Neural cell (in vitro differentiated cells): ENCODE results near the gene ANKRD33. TPM values are rescaled to one million over a fixed set of nuclear protein-coding genes. Genes with fewer than 3 reads are reported as not detected.

Experiments
- H2AFZ ChIP-seq: fragments of 200-600, 300-800 bp; sonication (generic), shearing (Covaris generic); 2 replicates; pipeline ENCODE4 v1.6.0; 2014; ENCODE audit warnings: low read depth, mild to moderate bottlenecking, antibody characterized with exemption, low read length, moderate library complexity
- H3F3A ChIP-seq: fragments of 200-600 bp; shearing (Covaris generic); 2 replicates; pipeline ENCODE4 v1.6.1; 2016; ENCODE audit warnings: mild to moderate bottlenecking, moderate library complexity, mixed read lengths, antibody characterized with exemption, low read length; ENCODE audit not compliant: insufficient read depth, poor library complexity, severe bottlenecking
- H3K27ac ChIP-seq: fragments of 200-600, 300-800 bp; sonication (generic), shearing (Covaris generic); 2 replicates; pipeline ENCODE4 v1.5.1; 2014; ENCODE audit warnings: mild to moderate bottlenecking, low read length, moderate library complexity
- H3K27me3 ChIP-seq: fragments of 300-800, 200-600 bp; sonication (generic), shearing (Covaris generic); 2 replicates; pipeline ENCODE4 v1.6.0; 2014; ENCODE audit warnings: mild to moderate bottlenecking, low read depth, low read length, moderate library complexity; ENCODE audit not compliant: insufficient read depth
- H3K36me3 ChIP-seq: fragments of 300-800, 200-600 bp; sonication (generic), shearing (Covaris generic); 2 replicates; pipeline ENCODE4 v1.5.1; 2014; ENCODE audit warnings: mild to moderate bottlenecking, antibody characterized with exemption, low read length, moderate library complexity; ENCODE audit not compliant: insufficient read depth
- H3K4me2 ChIP-seq: fragments of 300-800, 200-600 bp; sonication (generic), shearing (Covaris generic); 2 replicates; pipeline ENCODE4 v1.6.0; 2014; ENCODE audit warnings: mild to moderate bottlenecking, low read length
- H3K4me3 ChIP-seq: fragments of 300-800, 200-600 bp; sonication (generic), shearing (Covaris generic); 2 replicates; pipeline ENCODE4 v1.5.1; 2014; ENCODE audit warnings: mild to moderate bottlenecking, low read length, moderate library complexity
- H3K79me2 ChIP-seq: fragments of 200-600 bp; shearing (Covaris generic); replicated peaks from 2 replicates; pipeline ENCODE4 v1.6.0; 2014; ENCODE audit warnings: mild to moderate bottlenecking, low read length, moderate library complexity; ENCODE audit not compliant: insufficient read depth
- H3K9ac ChIP-seq: fragments of 300-800, 200-600 bp; sonication (generic), shearing (Covaris generic); 2 replicates; pipeline ENCODE4 v1.6.1; 2016; ENCODE audit warnings: mild to moderate bottlenecking, low read length, mixed read lengths
- H3K9me2 ChIP-seq: fragments of 200-600 bp; shearing (Covaris generic); 2 replicates; pipeline ENCODE4 v1.6.1; 2016; ENCODE audit warnings: mild to moderate bottlenecking, low read length, mixed read lengths; ENCODE audit not compliant: insufficient read depth
- H3K9me3 ChIP-seq: fragments of 200-600, 300-800 bp; sonication (generic), shearing (Covaris generic); 2 replicates; pipeline ENCODE4 v1.6.1; 2016; ENCODE audit warnings: mild to moderate bottlenecking, mixed run types, low read length, moderate library complexity, mixed read lengths
- H4K20me1 ChIP-seq: fragments of 200-600 bp; shearing (Covaris generic); 2 replicates; pipeline ENCODE4 v1.6.1; 2016; ENCODE audit warnings: mild to moderate bottlenecking, mixed run types; ENCODE audit not compliant: insufficient read depth
- CTCF ChIP-seq: fragments of 450-650 bp; IDR thresholded peaks from 2 replicates; pipeline ENCODE4 v1.5.1; 2014; ENCODE audit warnings: antibody characterized with exemption, mild to moderate bottlenecking, moderate library complexity; ENCODE audit not compliant: poor library complexity, severe bottlenecking
- EP300 ChIP-seq: fragments of 450-650 bp; conservative IDR thresholded peaks from 2 replicates; pipeline ENCODE4 v1.6.1; 2014; ENCODE audit warnings: antibody characterized with exemption, mild to moderate bottlenecking, moderate library complexity; ENCODE audit not compliant: poor library complexity, severe bottlenecking
- EZH2 ChIP-seq: fragments of 200-600, 300-800 bp; shearing (Covaris generic), sonication (generic); IDR thresholded peaks from 2 replicates; pipeline ENCODE4 v1.6.1; 2014; ENCODE audit warnings: antibody characterized with exemption, low read length, borderline replicate concordance, mild to moderate bottlenecking; ENCODE audit not compliant: insufficient read depth, poor library complexity, severe bottlenecking
- MXI1 ChIP-seq: fragments of 450-650 bp; conservative IDR thresholded peaks from 2 replicates; pipeline ENCODE4 v1.6.1; 2014; ENCODE audit warnings: antibody characterized with exemption, mild to moderate bottlenecking; ENCODE audit not compliant: poor library complexity, severe bottlenecking
- POLR2AphosphoS5 ChIP-seq: IDR thresholded peaks from 2 replicates; pipeline ENCODE4 v1.6.1; 2012
- RAD21 ChIP-seq: fragments of 450-650 bp; conservative IDR thresholded peaks from 2 replicates; pipeline ENCODE4 v1.6.1; 2014; ENCODE audit warnings: antibody characterized with exemption, mild to moderate bottlenecking, moderate library complexity
- REST ChIP-seq: IDR thresholded peaks from 2 replicates; pipeline ENCODE4 v1.6.1; 2012; ENCODE audit warnings: borderline replicate concordance
- SMC3 ChIP-seq: fragments of 450-650 bp; conservative IDR thresholded peaks from 2 replicates; pipeline ENCODE4 v1.6.1; 2014; ENCODE audit warnings: antibody characterized with exemption, mild to moderate bottlenecking, moderate library complexity; ENCODE audit not compliant: poor library complexity
- TAF1 ChIP-seq: IDR thresholded peaks from 2 replicates; pipeline ENCODE4 v1.6.1; 2012; ENCODE audit warnings: low read depth
- polyA plus RNA-seq: library from polyadenylated mRNA; depleted of rRNA; stranded (reverse); fragments of >200 nt; gene quantifications from 2 replicates; pipeline ENCODE4 v1.2.3, GENCODE V29; 2014

Gene ANKRD33
- polyA plus RNA-seq, 1 donor from 2014 or later: not detected

- Histone ChIP-seq H4K20me1 (no peaks in the 10 kb centered on the region), H2AFZ (no peak overlapping the region), H3K27ac (no peak overlapping the region), H3K4me2 (no peak overlapping the region), H3K27me3 (no peaks in the 10 kb centered on the region), H3K9ac (no peak overlapping the region), H3K36me3 (no peaks in the 10 kb centered on the region), H3K9me3 (no peaks in the 10 kb centered on the region), H3K9me2 (no peaks in the 10 kb centered on the region), H3K4me3 (no peak overlapping the region), H3F3A (no peaks in the 10 kb centered on the region), H3K79me2 (no peaks in the 10 kb centered on the region)
- TF ChIP-seq SMC3: no peak
- no peak for TF ChIP-seq MXI1
- TF ChIP-seq POLR2AphosphoS5: no peak
- TF ChIP-seq EZH2: no peak
- no peak for TF ChIP-seq REST
- no peak for TF ChIP-seq CTCF
- TF ChIP-seq RAD21: no peak
- no peak for TF ChIP-seq EP300
- TF ChIP-seq TAF1: no peak
Observed at GRCh38 chr12:51890511-51891171, 2.7 kb downstream of the ANKRD33 start.

- Histone ChIP-seq H3K9me3 (no peaks in the 10 kb centered on the region), H3K9me2 (no peaks in the 10 kb centered on the region), H3K4me3 (no peak overlapping the region), H3K27ac (no peak overlapping the region), H3K79me2 (no peaks in the 10 kb centered on the region), H3F3A (no peaks in the 10 kb centered on the region), H3K4me2 (no peak overlapping the region), H3K36me3 (no peaks in the 10 kb centered on the region), H2AFZ (no peak overlapping the region), H3K9ac (no peak overlapping the region), H4K20me1 (no peaks in the 10 kb centered on the region), H3K27me3 (no peaks in the 10 kb centered on the region)
- peak; percentile 41 for TF ChIP-seq SMC3
- peak; percentile 49 for TF ChIP-seq RAD21
- no peak for TF ChIP-seq EZH2
- peak; percentile 52 for TF ChIP-seq CTCF
Observed at GRCh38 chr12:51891843-51892242, 3.9 kb downstream of the ANKRD33 start.
